LoVo (cell line): ENCODE data around the gene FMN2.

Experiments
- DNase-seq: peaks from one replicate; pipeline ENCODE4 v3.0.0-alpha.2; 2016; ENCODE audit warnings: low spot score

The FMN2 gene

DNA sequence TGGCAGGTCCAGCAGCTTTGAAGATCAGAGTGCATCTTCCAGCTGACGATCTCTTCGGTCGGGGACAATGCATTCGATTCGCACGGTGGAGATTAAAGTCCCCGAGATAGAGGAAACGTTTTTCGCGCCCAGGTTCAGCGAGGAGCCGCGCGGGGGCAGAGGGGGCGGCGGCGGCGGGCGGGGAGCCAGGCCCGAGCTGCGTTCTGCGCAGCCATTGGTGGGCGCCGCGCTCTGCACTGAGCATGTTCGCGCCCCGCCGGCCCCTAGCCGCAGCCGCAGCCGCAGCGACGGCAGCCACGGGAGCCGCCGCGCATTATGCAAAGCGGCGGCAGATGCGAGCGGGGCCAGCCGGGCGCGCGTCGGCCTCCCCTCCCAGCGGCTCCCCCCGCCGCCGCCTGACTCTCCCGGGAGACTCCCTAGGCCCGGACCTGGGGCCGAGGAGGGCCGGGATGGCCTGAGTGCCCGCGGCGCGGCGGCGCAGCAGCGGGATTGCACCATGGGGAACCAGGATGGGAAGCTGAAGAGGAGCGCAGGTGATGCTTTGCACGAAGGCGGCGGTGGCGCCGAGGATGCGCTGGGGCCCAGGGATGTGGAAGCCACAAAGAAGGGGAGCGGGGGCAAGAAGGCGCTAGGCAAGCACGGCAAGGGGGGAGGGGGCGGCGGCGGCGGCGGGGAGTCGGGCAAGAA lies at the start of gene FMN2:
TSS of gene FMN2 (plus strand) at position 270 of the 687 bp plus-strand sequence. CDS start at position 497, 227 bp downstream.
- DNase-seq = no peak

DNA sequence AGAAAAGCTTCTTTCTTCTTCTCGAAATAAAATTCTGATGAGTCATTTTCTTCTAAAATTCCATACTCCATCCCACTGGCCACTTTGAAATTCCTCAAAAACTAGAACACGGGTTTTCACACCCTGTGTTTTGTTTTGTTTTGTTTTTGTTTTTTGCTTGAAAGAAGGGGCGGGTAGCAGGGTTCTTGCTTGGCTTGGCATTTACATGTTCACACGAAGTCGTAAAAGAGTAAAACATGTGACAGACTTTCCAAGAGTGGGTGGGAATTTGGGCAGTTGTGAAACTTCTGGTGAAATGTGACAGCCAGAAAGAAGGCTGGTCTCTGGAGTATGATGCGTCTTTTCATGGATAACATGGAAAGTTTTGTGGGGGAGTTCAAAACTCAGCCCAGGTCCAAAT lies 47.1 kb upstream of the FMN2 start:
- DNase-seq = no peak

DNA sequence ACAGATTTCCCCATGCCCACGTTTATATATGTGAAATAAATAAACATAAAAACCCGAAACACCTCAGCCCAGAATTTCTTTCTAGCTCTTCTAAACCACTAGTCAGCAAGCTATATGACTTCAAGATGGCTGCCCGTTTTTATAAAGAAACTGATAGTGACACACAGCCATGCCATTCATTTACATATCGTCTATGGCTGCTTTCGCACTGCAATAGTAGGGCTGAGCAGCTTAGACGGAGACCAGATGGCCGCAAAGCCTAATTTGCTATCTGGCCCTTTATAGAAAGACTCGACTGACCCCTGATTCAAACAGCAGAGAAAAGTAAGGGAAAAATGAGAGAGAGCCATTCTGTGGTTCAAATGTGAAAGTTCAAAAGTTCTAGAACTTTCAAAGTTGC lies 45.7 kb upstream of the FMN2 start:
- no peak for DNase-seq

DNA sequence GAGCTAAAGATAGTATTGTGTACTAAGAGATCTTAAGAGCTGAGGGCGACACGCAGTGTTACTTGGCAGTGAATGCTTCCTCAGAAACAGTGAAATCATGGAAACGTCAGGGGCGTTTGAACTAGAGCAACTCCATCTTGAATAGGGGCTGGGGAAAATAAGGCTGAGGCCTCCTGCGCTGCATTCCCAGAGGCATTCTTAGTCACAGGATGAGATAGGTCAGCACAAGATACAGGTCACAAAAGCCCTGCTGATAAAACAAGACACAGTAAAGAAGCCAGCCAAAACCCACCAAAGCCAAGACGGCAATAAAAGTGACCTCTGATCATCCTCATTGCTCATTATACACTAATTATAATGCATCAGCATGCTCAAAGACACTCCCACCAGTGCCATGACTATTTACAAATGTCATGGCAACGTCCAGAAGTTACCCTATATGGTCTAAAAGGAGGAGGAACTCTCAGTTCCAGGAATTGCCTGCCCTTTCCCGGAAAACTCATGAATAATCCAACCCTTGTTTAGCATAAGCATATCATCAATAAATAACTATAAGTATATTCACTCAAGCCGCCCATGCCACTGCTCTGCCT lies 37.5 kb upstream of the FMN2 start:
- DNase-seq = no peak

DNA sequence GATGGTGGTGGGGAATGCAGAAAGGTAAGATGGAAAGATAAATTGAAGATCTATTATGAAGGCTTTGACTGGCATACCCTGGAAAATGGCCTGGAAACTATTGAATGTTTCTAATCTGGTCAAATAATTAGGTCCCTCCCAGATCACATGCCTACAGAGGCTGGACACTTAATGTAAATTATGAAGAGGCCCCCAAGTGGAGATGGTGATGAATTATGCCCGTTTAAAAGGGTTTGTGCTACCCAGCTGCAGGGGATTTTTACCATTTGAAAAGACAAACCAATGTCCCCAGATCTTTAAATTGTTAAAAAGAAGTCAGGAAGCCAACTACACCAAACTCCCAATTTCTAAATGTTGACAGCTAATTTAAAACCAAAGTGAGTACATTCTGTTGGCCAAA lies 35.7 kb upstream of the FMN2 start:
- DNase-seq = no peak

DNA sequence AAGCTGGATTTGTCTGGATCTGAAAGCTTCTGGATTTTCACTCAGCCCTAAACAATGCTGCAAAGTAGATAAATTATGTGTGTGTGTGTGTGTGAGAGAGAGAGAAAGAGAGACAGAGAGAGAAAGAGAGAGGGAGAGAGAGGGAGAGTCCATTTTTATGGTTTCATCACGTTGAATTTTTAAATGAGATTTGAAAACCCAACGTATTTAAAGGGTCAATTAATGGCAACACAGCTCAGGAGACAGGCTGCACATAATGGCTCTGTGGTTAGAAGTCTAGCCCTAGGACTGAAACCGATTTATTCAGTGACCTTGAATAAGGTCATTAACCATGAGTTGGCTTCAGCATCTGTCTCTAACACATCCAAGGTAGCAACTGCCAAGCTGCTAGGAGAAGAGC lies 35.3 kb upstream of the FMN2 start:
- DNase-seq = no peak

DNA sequence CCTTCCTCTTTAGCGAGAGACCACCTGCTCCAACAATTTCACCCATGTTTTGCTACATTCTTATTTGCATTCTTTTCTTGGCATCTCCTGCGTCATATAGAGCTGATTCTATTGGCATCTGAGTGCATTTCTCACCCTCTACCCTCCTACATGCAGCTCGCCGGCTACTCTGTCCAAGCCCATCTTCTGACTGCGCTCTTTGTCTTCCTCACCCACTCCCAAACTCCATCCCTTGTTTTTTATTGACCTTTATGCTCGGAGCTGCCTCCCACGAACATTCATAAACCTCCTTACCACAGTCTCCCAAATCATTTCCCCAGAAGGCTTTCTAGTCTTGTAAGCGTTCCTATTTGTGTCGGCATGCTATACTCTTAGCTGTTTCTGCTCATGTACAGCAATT lies 33.6 kb upstream of the FMN2 start:
- no peak for DNase-seq

DNA sequence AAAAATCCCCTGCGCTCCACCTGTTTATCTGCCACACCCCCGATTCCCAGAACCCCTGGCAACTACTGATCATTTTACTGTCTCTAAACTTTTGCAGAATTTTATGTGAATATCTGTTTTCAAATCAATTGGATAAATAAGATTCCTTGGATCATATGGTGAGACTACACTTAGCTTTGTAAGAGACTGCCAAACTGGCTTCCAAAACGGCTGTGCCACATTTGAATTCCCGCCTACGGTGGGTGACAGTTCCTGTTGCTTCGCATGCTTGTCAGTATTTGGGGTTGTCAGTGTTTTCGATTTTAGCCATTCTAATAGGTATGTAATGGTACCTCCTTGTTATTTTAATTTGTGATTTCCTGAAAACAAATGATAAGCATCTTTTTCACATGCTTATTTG lies 22.7 kb upstream of the FMN2 start:
- no peak for DNase-seq

DNA sequence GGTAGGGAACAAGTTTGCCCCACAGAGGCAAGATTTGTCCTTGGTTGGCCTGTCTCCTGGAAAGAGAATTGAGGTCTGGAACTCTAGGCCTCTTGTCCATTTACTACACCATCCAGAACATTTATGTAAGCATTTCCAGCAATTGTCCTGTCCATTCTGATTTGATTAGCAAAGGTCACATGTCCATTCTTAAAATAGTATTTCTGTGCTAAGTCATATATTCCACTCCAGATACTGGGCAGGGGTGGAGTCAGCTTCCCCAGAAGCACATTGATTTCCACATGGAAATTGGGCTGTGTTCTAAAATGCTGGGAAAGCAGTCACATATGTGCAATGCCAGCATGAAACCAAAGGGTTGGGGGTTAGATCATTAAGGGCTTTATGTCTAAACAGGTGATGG lies 21.5 kb upstream of the FMN2 start:
- no peak for DNase-seq

DNA sequence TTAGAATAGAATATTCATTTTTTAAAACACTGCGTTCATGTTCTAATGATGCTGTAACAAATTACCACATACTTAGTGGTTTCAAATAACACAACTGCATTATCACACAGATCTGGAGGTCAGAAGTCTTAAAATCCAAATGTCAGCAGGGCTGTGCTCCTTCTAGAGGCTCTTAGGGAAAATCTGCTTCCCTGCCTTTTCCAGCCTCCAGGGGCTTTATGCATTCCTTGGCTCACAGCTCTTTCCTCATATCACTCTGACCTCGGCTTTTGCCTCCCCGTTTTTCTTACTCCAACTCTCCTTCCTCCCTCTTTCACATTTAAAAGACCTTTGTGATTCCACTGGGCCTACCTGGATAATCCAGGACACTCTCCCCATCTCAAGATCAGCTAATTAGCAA lies 18.6 kb upstream of the FMN2 start:
- no peak for DNase-seq

DNA sequence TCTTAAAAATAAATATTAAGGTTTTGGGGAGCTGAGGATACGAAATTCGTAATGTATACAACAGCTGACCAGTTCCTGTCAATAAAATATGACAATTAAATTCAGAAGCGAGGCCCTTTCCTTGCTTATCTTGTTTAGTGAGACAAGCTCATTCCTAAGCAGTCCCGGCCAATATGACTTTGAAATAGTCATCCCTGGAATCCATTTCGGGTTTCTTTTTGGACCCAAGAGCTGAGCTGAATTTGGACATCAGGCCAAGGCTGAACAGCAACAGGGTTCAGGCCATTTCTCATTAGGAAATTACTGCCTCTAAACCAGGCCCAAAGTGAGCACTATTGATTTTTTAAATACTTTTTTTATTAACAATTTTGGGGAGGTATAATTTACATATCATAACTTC lies 17.3 kb upstream of the FMN2 start:
- no peak for DNase-seq

DNA sequence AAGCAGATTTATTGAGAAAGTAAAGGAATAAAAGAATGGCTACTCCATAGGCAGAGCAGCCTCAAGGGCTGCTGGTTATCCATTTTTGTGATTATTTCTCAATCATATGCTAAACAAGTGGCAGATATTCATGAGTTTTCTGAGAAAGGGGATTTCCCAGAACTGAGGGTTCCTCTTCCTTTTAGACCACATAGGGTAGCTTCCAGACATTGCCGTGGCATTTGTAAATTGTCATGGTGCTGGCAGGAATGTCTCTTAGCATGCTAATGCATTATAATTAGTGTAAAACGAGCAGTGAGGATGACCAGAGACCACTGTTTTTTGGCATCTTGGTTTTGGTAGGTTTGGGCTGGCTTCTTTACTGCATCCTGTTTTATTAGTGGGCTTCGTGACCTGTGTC lies 16.8 kb upstream of the FMN2 start:
- no peak for DNase-seq

DNA sequence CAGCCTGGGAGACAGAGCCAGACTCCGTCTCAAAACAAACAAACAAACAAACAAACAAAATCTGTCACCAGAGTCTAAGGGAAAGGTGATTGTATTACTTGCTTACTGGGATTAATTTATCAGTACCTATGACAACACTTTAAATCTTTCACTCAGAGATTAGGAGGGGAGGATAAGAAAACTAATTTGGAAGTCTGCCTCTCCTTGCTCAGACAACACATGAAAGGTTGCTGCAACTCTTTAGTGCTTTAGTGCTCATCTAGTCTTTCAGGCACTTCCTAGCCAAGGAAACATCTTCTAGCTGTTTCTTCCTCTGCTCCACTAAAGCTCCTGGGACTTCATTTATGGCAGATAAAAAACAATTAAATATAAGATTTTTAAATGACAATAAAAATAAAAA lies 7.3 kb upstream of the FMN2 start:
- DNase-seq = no peak

DNA sequence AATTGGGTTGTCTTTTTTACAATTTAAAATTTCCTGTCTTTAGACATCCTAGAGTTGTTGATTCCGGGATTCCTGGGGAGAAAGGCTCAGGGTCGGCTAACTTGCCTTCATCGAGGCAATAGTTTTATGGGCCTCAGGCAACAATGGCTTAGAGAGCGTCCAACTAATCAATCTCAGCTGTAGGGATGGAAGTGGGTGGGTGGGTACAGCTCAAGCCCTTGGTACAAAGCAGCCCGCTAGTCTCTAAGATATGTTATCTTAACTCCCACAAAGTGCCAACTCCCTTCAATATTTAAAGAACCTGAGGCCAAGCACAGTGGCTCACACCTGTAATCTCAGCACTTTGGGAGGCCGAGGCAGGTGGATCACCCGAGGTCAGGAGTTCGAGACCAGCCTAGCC lies 6.9 kb upstream of the FMN2 start:
- DNase-seq = no peak

DNA sequence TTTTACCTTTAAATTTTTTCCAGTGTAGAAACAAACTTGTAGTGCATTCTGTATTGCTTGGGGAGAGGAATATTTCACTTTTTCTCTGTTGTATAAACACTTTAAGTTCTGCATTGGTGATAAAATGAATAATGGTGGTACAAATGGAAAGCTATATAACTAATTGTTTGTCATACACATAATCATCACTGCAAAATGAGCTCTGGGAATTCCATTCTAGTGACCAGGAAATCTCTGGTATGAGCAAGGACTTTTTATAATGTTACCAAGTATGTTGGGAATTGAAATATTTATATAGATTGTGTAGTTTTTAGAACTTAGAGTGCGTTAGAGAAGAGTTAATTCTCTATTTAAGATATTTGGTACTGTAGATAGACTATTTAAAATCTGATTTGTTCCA lies 5.0 kb upstream of the FMN2 start:
- no peak for DNase-seq

DNA sequence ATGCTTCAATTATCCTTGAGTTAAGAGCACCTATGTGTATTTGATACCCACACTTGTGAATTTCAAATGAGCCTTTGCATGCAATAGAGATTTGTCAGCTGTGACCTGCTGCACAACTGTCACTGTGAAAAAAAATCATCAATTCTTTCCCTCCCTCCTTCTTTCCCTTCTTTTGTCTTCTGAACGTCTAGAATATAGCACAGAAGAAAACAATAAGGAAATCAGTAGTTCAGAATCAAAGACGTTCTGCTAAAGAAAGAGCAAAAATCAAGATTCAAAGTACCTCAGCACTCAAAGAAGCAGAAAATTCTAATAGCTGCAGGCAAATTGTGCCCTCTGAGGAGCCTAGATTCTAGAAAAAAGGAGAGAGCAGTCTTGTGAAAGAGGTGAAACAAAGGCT lies 1.7 kb upstream of the FMN2 start:
- no peak for DNase-seq

DNA sequence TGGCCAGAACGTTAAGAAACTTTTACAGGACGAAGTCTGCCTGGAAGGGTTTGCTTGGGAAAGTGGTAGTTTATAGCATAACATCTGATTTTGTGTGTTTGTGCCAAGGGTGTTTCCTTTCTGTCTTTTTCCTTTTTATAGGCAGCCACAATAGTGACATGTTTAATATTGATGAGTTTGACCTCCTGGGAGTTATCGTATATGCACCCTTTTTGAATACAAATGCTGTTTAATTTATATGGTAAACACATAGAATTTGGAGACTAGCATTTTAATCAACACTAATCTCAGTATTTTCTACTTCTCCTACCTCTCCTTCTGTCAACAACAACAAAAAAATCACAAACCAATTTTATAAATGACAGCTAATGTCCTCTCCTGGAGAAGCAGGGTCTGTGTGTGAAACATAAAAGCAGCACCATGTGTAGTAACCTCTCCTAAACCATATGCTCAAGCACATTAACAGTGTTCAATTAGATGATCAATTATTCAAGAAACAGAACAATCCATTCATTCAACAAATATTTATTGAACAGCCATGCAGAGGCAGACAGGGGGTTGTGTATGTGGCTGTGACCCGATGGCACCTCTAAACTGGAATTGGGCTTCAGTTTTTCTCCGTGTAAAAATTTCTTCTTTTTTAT lies 604 bp upstream of the FMN2 start:
- DNase-seq = no peak

DNA sequence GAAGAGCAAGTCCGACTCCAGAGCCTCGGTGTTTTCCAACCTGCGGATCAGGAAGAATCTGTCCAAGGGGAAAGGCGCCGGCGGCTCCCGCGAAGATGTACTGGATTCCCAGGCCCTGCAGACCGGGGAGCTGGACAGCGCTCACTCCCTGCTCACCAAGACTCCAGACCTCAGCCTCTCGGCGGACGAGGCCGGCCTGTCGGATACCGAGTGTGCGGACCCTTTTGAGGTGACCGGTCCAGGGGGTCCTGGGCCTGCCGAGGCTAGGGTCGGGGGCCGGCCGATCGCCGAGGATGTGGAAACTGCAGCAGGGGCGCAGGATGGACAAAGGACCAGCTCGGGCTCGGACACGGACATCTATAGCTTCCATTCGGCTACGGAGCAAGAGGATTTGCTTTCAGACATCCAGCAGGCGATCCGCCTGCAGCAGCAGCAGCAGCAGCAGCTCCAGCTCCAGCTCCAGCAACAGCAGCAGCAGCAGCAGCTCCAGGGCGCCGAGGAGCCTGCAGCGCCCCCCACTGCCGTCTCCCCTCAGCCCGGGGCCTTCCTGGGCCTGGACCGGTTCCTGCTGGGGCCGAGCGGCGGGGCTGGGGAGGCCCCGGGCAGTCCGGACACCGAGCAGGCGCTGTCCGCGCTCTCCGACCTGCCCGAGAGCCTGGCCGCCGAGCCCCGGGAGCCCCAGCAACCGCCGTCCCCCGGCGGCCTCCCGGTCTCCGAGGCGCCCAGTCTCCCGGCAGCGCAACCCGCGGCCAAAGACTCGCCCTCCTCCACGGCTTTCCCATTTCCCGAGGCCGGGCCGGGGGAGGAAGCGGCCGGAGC lies 827 bp downstream of the FMN2 start:
- DNase-seq = no peak

DNA sequence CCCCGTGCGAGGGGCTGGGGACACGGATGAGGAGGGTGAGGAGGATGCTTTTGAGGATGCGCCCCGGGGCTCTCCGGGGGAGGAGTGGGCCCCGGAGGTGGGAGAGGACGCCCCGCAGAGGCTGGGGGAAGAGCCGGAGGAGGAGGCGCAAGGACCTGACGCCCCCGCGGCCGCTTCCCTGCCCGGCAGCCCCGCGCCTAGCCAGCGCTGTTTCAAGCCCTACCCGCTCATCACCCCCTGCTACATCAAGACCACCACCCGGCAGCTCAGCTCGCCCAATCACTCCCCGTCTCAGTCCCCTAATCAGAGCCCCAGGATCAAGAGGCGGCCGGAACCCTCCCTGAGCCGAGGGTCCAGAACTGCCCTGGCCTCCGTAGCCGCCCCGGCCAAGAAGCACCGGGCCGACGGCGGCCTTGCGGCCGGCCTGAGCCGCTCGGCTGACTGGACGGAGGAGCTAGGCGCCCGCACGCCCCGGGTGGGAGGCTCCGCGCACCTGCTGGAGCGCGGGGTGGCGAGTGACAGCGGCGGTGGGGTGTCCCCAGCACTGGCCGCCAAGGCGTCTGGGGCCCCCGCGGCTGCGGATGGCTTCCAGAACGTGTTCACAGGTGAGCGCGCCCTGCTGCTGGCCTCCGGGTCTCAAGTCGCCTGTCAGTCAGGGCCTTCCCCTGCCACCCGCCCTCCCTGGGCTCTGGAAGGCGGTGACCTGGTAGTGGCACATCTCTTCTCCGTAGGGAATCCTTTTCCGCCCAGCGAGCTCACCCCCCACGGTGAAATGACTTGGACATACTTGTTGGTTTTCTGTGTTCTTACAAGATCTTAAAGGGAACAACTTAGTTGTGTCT lies 1.7 kb downstream of the FMN2 start:
- no peak for DNase-seq

DNA sequence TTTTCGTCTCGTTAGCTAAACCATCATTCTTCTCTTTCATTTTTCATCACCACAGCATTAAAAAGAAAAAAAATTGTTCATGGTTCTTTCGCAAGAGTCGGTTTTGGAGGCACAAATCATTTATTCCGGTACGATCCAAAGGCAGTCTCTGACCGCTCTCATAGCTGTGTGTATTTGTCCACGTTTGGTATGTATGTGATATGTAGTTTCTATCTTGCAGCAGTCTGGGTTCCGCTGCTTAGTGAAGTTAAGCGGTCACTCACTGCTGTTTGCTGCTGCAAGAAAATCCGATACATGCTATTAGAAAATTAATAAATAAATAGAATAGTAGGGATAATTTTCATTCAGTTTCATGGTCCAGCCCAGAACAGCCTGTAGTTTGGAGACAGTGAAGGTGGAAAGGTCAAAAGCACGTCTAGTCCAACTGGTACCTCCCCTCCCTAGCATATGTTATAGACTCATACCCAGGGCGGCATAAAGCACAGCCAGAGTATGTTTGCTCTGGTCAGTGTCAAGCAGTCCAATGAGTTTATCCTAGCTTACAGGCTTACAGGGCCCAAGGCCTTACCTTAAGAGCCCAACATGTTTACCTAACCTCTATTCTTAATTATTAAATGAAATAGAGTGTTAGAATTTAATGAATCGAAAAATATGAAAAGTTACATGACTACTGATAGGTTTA lies 2.5 kb downstream of the FMN2 start:
- no peak for DNase-seq

DNA sequence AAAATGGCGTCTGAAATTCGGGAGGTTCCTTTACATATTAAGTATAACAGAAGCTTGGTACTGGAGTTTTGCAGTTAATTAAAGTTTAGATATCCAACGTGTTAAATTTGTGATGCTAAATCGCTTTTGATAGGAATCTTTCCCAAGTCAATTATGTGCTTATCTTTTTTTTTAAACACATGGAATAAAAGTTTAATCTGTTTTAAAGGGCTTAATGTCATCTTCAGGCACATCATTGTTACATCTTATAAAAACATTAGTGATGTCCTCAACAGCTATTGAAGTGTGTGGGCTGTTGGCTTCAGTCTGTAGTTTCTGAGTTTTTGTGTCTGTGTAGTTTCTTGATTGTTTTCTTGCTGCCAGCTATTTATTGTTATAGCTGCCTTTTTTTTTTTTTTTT lies 5.3 kb downstream of the FMN2 start:
- no peak for DNase-seq
